Memory B cell (primary cell): ENCODE measurements around the gene TRIM31.
A peak's percentile ranks its signal among the peaks of the same experiment; 100 is the strongest.

Source experiments
- ATAC-seq: fragments of 150-1000 bp; cut with Tn5 transposase; 2 replicates; pipeline ENCODE4 v1.10.0; 2021; ENCODE audit warnings: low read depth, mild to moderate bottlenecking, moderate library complexity
- DNase-seq, 2 donors: peaks; one replicate each; pipeline ENCODE4 v3.0.0; 2022; ENCODE audit warnings: low spot score in 2 of 2
- H3K27ac Mint-ChIP-seq: one replicate; pipeline ENCODE4 v1.8.0; 2022; ENCODE audit warnings: mild to moderate bottlenecking, moderate library complexity, mixed read lengths
- H3K27me3 Mint-ChIP-seq: one replicate; pipeline ENCODE4 v1.8.0; 2022; ENCODE audit warnings: mixed read lengths
- H3K36me3 Mint-ChIP-seq: one replicate; pipeline ENCODE4 v1.8.0; 2022; ENCODE audit warnings: mild to moderate bottlenecking, mixed read lengths
- H3K4me1 Mint-ChIP-seq: one replicate; pipeline ENCODE4 v1.8.0; 2022; ENCODE audit warnings: mixed read lengths
- H3K4me3 Mint-ChIP-seq: one replicate; pipeline ENCODE4 v1.8.0; 2022; ENCODE audit warnings: mild to moderate bottlenecking, moderate library complexity, mixed read lengths
- H3K9me3 Mint-ChIP-seq: one replicate; pipeline ENCODE4 v1.8.0; 2022; ENCODE audit warnings: mixed read lengths

TRIM31 gene

DNA sequence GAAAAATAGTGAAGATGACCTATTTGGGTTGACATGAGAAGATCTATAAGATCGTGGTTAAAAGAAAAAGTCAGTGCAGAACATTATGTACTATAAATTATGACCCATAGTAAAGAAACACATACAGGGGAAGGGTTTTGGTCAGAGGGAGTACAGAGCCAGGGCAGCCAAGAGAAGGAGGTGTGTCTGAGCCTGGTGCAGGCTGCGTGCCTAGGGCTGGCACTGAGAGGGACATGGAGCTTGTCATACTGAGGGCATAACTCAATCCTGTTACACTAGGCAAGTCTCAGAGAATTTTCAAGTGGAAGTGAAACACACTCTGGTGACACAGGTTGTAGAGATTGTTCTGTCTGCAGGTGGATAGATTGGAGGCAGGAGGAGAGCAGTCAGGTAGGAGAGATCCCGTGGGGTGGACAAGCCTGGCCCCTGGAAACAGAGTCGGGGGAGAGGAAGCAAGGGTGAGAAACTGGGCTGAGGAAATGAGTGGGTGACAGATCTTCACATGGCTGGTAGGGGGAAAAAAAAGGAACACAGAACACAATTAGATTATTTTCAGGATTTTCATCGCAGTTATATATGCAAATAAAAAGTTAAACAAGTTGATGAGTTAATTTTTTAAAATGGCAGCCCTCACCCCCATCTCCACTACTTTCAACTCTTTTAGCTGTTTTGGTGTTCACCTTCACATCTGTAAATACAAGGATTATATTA is 18.8 kb downstream of the TRIM31 start:
- peaks cover 53% of the 10 kb centered on the region for H3K27me3 Mint-ChIP-seq
- DNase-seq (no peak), ATAC-seq (no peak)
- no peaks in the 10 kb centered on the region for H3K9me3 Mint-ChIP-seq
- H3K27ac Mint-ChIP-seq: no peak overlapping the region
- peaks cover 1% of the 10 kb centered on the region for H3K36me3 Mint-ChIP-seq
- H3K4me3 Mint-ChIP-seq: no peak overlapping the region
- H3K4me1 Mint-ChIP-seq: peaks cover 9% of the 10 kb centered on the region

DNA sequence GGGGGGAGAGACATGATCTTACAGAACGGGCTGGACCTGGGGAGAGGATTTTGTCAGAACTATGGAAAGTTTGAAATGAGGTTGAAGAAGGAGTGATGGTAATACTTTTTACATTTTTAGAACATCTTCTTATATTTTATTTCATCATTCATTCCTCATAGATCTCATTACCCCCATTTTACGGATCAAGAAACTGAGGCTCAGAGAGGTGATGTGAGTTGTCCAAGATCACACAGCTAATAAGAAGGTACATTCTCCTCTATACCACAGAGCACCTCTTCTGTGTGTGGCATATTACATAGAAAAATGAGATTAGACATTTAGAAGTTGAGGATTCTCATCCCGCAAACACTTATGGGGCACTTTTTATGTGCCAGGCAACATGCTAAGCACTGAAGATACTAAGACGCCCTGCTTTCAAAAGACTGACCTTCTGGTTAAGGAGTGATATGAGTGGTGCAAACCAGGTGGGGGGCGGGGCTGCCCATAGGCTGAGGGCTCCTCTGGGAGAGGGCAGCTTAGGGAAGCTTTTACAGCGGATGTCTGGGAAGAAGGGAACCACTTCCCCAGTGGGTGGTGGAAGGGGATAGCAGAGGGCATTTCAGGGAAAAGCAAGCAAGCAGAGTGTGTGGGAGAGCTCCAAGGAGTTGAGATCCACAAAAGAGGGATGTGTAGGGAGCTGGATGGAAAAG is 19.9 kb downstream of the TRIM31 start:
- peaks cover 1% of the 10 kb centered on the region for H3K36me3 Mint-ChIP-seq
- peaks cover 51% of the 10 kb centered on the region for H3K27me3 Mint-ChIP-seq
- H3K9me3 Mint-ChIP-seq: no peaks in the 10 kb centered on the region
- H3K27ac Mint-ChIP-seq: no peak overlapping the region
- no peak overlapping the region for H3K4me3 Mint-ChIP-seq
- peaks cover 6% of the 10 kb centered on the region for H3K4me1 Mint-ChIP-seq
- ATAC-seq: no peak
- DNase-seq: no peak

DNA sequence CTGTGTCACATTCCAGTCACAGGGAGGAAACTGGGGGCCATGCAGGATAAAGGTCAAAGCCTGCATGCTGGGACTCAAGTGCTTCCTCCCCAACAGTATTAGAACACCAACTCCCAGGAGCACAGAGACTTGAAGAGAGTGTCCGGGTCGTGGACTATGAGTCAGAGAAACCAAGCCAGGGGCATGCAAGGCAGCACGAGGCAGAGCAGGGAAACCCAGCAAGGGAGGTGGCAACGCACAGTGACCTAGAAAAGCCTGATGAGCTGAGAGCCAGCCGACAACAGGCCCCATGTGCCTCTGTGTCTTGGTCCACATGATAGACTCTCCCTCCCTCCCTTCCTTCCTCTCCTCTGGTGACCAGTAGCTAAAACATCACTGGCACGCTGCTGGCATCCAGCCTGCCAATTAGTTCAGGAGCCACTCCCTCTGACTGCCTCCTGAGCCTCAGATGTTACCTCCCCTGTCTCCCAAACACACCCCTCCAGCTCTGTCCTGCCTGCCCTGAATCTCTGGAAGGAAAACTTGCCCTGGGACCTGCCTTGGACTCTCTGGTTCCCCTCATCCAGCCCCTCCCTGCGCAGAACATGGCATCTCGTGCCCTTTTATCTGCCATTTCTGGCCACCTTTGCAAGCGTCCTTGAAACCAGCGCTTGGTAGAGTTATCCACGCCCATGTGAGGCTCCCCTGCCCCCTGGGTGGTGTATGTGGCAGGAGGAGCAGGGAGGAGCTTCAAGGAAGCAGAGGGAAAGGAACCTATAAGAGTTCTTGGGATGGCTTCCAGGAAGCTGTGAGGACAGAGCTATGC is 21.1 kb downstream of the TRIM31 start:
- Mint-ChIP-seq H3K4me1 (no peaks in the 10 kb centered on the region), H3K36me3 (peaks cover 1% of the 10 kb centered on the region), H3K4me3 (no peak overlapping the region), H3K27ac (no peak overlapping the region), H3K27me3 (peaks cover 46% of the 10 kb centered on the region), H3K9me3 (no peaks in the 10 kb centered on the region)
- ATAC-seq (no peak), DNase-seq (no peak)

DNA sequence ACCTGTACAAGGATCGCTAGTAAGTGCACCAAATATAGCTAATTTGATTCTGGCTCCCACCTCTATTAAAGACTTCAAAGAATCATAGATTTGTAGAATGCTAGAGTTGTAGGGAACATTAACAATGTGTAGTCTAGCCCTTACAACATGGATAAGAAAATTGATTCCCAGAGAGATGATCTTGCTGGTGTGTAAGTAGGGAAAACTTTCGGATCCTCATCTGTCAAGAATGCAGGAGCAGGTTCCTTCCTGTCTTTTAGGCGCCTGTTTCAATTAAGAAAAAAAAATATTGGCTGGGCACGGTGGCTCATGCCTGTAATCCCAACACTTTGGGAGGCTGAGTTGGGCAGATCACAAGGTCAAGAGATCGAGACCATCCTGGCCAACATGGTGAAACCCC is 25.0 kb downstream of the TRIM31 start:
- DNase-seq (no peak), ATAC-seq (no peak)
- Mint-ChIP-seq H3K4me3 (no peak overlapping the region), H3K4me1 (no peaks in the 10 kb centered on the region), H3K27me3 (peaks cover 28% of the 10 kb centered on the region), H3K36me3 (peaks cover 1% of the 10 kb centered on the region), H3K27ac (no peak overlapping the region), H3K9me3 (no peaks in the 10 kb centered on the region)

DNA sequence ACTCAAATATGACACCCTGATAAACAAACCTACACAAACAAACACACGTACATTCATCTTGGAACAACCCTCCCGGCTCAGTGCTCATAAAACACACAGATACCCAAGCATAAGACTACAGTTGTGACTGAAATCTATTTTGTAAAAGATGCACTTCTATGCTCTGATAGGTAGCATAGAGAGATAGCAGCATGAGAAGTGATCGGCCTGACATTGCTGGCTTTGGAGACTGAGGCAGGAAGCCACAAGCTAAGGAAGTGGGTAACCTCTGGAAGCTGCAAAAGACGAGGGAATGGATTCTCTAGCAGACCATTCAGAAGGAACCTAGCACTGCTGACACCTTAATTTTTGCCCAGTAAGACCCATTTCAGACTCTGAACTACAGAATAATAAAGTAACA is 35.7 kb downstream of the TRIM31 start:
- Mint-ChIP-seq H3K27me3 (peaks cover 37% of the 10 kb centered on the region), H3K27ac (no peak overlapping the region), H3K4me3 (no peak overlapping the region), H3K4me1 (peaks cover 8% of the 10 kb centered on the region), H3K9me3 (no peaks in the 10 kb centered on the region), H3K36me3 (peaks cover 6% of the 10 kb centered on the region)
- DNase-seq (no peak), ATAC-seq (no peak)

DNA sequence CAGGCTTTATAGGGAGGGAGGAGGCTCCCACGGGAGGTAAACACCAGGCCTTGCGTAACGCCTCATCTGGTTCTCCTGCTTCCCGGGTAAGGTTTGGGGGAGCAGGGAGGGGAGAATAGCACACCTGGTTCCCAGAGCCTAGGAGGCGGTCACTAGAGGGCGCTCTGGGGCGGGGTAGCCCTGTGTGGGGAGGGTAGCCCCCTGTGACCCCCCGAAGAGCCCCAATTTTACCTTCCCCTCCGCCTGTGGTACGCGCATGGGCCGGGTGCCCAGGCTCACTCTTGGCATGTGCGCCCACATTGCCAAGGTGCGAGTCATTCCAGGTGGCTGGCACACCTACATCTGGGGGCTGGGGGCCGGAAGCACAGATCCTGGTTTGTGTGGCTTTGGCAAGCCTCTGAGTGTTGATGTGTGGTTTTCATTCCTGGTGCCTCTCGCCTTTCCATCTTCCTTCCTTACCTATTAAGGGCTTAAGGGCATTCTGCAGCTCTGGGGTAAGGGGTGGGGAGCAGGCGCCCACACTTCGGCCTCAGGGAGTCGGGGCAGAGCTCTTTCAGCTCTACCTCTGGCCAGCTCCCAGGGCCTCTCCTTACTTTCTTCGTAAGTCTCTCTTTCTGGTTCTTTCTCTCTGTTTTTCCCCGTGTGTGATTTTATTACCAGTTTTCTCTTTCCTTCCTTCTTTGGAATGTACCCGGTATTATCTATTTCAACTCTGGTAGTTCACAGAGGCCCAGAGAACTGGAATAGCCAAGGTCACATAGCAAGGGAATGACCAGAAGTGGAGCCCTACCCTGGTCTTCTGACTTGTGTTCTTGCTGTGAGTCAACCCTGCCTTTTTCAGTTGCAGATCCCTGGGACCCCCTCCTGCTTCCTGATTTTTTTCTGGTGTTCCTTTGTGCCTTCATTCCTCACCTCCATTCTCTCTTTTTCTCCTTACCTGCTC is 36.8 kb downstream of the TRIM31 start:
- H3K27ac Mint-ChIP-seq: peak overlapping the region; percentile 42
- H3K27me3 Mint-ChIP-seq: peaks cover 44% of the 10 kb centered on the region
- ATAC-seq (peak; percentile 37), DNase-seq (no peak)
- peaks cover 12% of the 10 kb centered on the region for H3K36me3 Mint-ChIP-seq
- H3K4me1 Mint-ChIP-seq: peaks cover 12% of the 10 kb centered on the region
- no peaks in the 10 kb centered on the region for H3K9me3 Mint-ChIP-seq
- peak overlapping the region; percentile 64 for H3K4me3 Mint-ChIP-seq

DNA sequence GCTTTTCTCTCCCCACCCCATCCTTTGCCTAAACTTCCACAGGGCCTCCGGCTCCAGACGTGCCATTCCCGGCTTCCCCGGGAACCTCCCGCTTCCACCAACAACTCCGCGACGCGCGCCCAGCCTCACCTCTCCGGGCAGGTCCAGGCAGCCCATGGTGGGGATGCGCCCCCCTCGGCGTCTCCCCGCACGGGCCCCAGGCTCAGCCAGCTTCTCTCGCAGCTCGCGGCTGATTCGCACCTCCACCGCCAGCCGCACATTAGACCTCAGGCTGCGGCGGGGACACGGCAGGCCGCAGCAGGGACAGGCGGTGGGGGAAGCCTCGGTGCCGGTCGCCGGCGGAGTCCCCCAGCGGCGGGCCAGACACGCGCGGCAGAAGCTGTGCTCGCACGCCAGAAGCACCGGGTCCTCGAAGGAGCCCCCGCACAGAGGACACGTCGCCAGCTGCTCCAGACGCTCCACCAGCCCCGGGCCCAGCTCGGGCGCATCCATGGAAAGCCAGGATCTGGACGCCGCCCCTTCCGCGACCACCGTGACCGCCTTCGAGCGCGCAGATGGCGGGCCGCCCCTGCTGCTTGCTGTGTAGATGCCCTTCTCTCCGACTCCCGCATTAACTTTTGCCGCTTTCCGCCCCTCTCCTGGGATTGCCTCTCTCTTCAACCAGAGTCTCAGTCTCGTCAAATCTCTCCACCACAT is 37.6 kb downstream of the TRIM31 start, which contains the start of gene RNF39:
TSS of gene RNF39 (minus strand) at position 676 of the 696 bp plus-strand sequence. CDS start at position 492, 184 bp downstream.
- Mint-ChIP-seq H3K4me1 (peaks cover 16% of the 10 kb centered on the region), H3K36me3 (peaks cover 17% of the 10 kb centered on the region), H3K9me3 (no peaks in the 10 kb centered on the region), H3K27ac (peak within 1 kb of the TSS; percentile 42), H3K4me3 (peak within 1 kb of the TSS; percentile 64), H3K27me3 (peaks cover 44% of the 10 kb centered on the region)
- DNase-seq (no peak), ATAC-seq (peak; percentile 31)

DNA sequence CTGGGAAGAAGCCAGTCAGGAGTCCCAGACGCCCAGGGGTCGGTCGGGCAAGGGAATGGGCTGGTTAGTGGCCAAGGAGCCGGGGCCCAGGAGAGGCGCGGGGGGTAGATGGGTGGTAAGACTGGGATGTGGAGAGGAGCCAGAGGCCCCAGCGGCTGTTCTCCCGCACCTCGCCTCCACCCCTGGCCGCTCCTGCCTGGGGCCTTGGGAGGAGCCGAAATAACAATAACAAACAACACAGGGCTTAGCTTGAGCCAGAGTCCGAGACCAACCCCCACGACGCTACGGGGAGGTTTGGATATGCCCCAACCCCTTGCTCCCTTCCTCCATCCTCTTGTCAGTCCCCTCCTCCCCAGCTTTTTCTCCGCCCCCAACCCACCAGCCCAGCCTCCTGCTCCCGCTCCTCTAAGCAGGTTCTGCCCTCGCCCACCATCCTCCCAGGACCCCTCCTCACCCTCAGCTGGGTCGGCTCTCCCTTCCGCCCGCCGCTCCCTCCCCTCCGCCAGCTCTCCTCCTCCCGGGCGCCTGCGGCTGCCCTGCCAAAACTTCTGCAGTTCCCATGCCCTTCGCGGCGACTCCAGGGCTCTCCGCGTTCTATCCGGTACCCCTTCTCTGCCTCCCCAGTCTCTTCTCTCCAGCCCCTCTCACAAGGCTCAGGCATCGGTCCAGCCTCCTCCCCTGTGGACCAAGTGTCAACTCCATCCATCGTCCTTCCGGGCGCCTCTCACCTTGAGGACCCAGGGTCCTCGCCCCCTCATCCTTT is 38.4 kb downstream of the TRIM31 start:
- DNase-seq (no peak), ATAC-seq (no peak)
- Mint-ChIP-seq H3K4me1 (peaks cover 19% of the 10 kb centered on the region), H3K27me3 (peaks cover 45% of the 10 kb centered on the region), H3K4me3 (peak overlapping the region; percentile 39), H3K27ac (no peak overlapping the region), H3K36me3 (peaks cover 20% of the 10 kb centered on the region), H3K9me3 (no peaks in the 10 kb centered on the region)

DNA sequence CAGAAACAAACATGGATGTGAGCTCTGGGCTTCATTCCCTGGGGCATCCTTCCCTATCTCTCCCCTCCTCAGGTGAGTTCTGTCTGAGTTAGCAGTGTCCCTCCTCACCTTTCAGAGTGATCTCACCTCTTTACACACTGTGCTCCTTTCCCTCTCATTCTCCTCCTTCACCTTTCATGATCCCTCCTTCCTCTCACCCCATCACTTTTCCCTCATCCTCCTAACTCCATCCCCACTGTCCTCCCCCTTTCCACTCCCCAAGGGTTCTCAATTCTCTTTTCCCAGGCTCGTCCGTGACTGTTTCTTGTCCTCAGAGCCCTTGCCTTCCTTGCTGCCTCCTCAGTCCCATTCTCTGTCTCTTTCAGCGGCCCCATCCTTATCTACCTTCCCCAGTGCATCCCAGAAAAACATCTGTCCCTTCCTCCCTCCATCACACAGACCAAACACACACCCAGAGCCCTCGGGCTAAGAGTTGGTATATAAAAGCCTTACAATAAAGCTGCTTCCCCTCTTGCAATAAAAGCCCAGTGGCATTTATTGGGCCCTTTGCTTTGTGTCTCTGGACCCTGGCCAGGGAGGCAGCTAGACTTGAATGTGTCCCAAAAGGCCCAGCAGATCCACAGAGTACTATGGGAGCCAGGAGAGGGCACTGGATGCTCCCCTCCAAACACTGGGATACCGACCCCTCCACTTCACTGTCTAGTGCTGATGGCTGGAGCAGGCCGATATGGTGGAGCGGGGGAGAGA is 39.2 kb downstream of the TRIM31 start:
- DNase-seq (no peak), ATAC-seq (no peak)
- Mint-ChIP-seq H3K27ac (no peak overlapping the region), H3K9me3 (no peaks in the 10 kb centered on the region), H3K4me1 (peaks cover 19% of the 10 kb centered on the region), H3K4me3 (no peak overlapping the region), H3K36me3 (peaks cover 25% of the 10 kb centered on the region), H3K27me3 (peaks cover 39% of the 10 kb centered on the region)

DNA sequence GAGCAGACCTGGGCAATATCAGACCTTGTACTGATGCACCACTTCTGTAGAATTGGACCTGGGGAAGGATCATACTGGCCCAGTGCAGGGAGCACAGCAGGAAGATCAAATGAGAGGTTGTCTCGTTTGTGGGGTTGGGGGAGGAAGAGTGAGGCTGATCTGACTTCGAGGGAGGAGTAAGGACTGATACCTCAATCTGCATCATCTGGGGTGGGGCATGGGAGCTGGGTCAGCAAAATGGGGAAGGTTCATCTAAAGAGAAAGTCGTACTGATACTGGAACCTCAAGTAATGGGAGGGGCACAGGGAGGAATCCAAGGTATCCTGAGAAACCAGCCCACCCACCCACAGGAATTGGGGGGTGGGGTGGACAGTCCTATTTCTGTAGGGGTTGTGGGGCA is 41.0 kb downstream of the TRIM31 start:
- Mint-ChIP-seq H3K9me3 (no peaks in the 10 kb centered on the region), H3K4me1 (peaks cover 33% of the 10 kb centered on the region), H3K36me3 (peaks cover 35% of the 10 kb centered on the region), H3K27me3 (peaks cover 34% of the 10 kb centered on the region), H3K27ac (no peak overlapping the region), H3K4me3 (no peak overlapping the region)
- DNase-seq: no peak
- no peak for ATAC-seq

DNA sequence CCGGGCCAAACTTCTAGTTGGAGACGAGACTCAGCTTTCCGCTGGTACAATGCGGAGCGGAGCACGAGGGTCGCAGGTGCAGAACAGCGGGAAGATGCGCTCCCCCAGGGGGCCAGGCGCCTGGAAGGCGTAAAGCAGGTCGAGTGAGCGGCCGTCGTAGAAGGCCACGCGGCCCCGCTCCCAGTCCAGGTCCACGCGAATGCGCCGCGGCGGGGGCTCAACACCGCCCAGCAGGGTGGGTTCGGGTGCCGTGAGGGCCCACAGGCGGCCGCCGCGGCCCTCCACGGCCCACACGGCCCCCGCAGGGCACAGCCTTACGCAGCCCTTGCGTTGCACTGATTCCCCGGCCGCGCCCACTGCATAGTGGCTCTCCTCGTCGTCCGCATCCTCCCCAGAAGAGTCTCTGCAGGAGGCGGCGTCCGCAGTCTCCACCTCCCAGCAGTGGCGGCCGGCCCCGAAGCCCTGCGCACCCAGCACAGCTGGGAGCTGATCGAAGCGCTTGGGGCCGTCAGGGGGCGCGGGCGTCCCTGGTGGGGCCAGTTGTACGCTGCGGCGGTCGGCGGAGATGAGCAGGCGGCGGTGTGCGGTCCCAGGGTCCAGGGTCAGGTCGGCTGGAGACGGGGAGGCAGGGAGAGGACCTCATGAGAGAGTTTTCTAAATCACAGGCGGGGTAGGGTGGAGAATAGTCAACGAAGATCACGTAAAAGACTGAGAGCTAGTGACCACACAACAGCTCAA is 41.6 kb downstream of the TRIM31 start:
- Mint-ChIP-seq H3K4me1 (peaks cover 34% of the 10 kb centered on the region), H3K36me3 (peaks cover 35% of the 10 kb centered on the region), H3K27ac (no peak overlapping the region)

More for the DNA sequence above, 41.6 kb downstream of the TRIM31 start:
- Mint-ChIP-seq H3K27me3 (peaks cover 29% of the 10 kb centered on the region), H3K4me3 (no peak overlapping the region), H3K9me3 (no peaks in the 10 kb centered on the region)
- DNase-seq: no peak
- ATAC-seq: no peak
